Liver (tissue), 3 donors: ENCODE results near the gene DPP6.

Source experiments
- ATF3 ChIP-seq: IDR thresholded peaks from 2 replicates; pipeline ENCODE4 v1.6.1; 2016; ENCODE audit warnings: antibody characterized with exemption
- CTCF ChIP-seq: fragments of 150-350 bp; IDR thresholded peaks from 2 replicates; pipeline ENCODE4 v1.5.1; 2017; ENCODE audit warnings: improper control_type of control experiment, low read depth, low read length; ENCODE audit not compliant: missing input control
- FOXA1 ChIP-seq: IDR thresholded peaks from 2 replicates; pipeline ENCODE4 v1.6.1; 2016; ENCODE audit warnings: antibody characterized with exemption
- HNF4G ChIP-seq: IDR thresholded peaks from 2 replicates; pipeline ENCODE4 v1.6.1; 2016; ENCODE audit warnings: antibody characterized with exemption
- JUND ChIP-seq, 2 donors: IDR thresholded peaks; 2 replicates each; pipeline ENCODE4 v1.6.1; 2016; ENCODE audit warnings: antibody characterized with exemption in 2 of 2
- MAX ChIP-seq: IDR thresholded peaks from 2 replicates; pipeline ENCODE4 v1.6.1; 2016; ENCODE audit warnings: antibody characterized with exemption
- SP1 ChIP-seq: IDR thresholded peaks from 2 replicates; pipeline ENCODE4 v1.6.1; 2018; ENCODE audit warnings: antibody characterized with exemption, mild to moderate bottlenecking
- TAF1 ChIP-seq: conservative IDR thresholded peaks from 2 replicates; pipeline ENCODE4 v1.6.1; 2016; ENCODE audit warnings: antibody characterized with exemption, mild to moderate bottlenecking
- YY1 ChIP-seq: IDR thresholded peaks from 2 replicates; pipeline ENCODE4 v1.6.1; 2016; ENCODE audit warnings: antibody characterized with exemption, mild to moderate bottlenecking
- ZBTB33 ChIP-seq: IDR thresholded peaks from 2 replicates; pipeline ENCODE4 v1.6.1; 2016; ENCODE audit warnings: antibody characterized with exemption
- donor health status: healthy.
- donor health status: healthy.

- peak; percentile 79 for TF ChIP-seq CTCF
- TF ChIP-seq SP1: peak; percentile 54
- TF ChIP-seq FOXA1: no peak
- no peak for TF ChIP-seq ATF3
- TF ChIP-seq TAF1: no peak
- TF ChIP-seq HNF4G: peak; percentile 65
- no peak for TF ChIP-seq JUND (IDR thresholded peaks at IDR 0.05)
- TF ChIP-seq ZBTB33: no peak
- no peak for TF ChIP-seq YY1
- TF ChIP-seq MAX: no peak
These were observed 861.6 kb downstream of the DPP6 start for GRCh38 chr7:154913638-154914307.
